Measurements from ENCODE around the gene DYRK1A.
A peak's percentile ranks its signal among the peaks of the same experiment; 100 is the strongest.

The DYRK1A gene

GRCh38 chr21:37419228-37419906 lies 52.8 kb downstream of the DYRK1A start:
- no peak for DNase-seq (ENCODE audit: low spot score)

GRCh38 chr21:37421306-37421705 lies 54.7 kb downstream of the DYRK1A start:
- DNase-seq (ENCODE audit: low spot score) = no peak

GRCh38 chr21:37422382-37422781 lies 55.8 kb downstream of the DYRK1A start:
- DNase-seq (ENCODE audit: low spot score) = no peak

- no peak for DNase-seq (ENCODE audit: low spot score)
Measured at GRCh38 chr21:37423103-37423502, 56.5 kb downstream of the DYRK1A start.

GRCh38 chr21:37424396-37424795 lies 57.8 kb downstream of the DYRK1A start:
- DNase-seq (ENCODE audit: low spot score) = no peak

- DNase-seq (ENCODE audit: low spot score) = no peak
Measured at GRCh38 chr21:37425001-37425400, 58.4 kb downstream of the DYRK1A start.

GRCh38 chr21:37425684-37426083 lies 59.1 kb downstream of the DYRK1A start:
- no peak for DNase-seq (ENCODE audit: low spot score)

GRCh38 chr21:37427221-37427620 lies 60.6 kb downstream of the DYRK1A start:
- DNase-seq (ENCODE audit: low spot score) = no peak

GRCh38 chr21:37429356-37429755 lies 62.8 kb downstream of the DYRK1A start:
- DNase-seq (ENCODE audit: low spot score) = no peak

GRCh38 chr21:37430184-37430821 lies 63.7 kb downstream of the DYRK1A start:
- no peak for DNase-seq (ENCODE audit: low spot score)

GRCh38 chr21:37431243-37431642 lies 64.7 kb downstream of the DYRK1A start:
- no peak for DNase-seq (ENCODE audit: low spot score)

GRCh38 chr21:37432710-37433455 lies 66.3 kb downstream of the DYRK1A start:
- no peak for DNase-seq (ENCODE audit: low spot score)

GRCh38 chr21:37433456-37433840 lies 66.9 kb downstream of the DYRK1A start:
- no peak for DNase-seq (ENCODE audit: low spot score)

GRCh38 chr21:37435120-37435519 lies 68.5 kb downstream of the DYRK1A start:
- DNase-seq (ENCODE audit: low spot score) = peak; percentile 68

GRCh38 chr21:37435711-37436110 lies 69.1 kb downstream of the DYRK1A start:
- DNase-seq (ENCODE audit: low spot score) = no peak

GRCh38 chr21:37436174-37436573 lies 69.6 kb downstream of the DYRK1A start:
- no peak for DNase-seq (ENCODE audit: low spot score)

- no peak for DNase-seq (ENCODE audit: low spot score)
Measured at GRCh38 chr21:37437376-37438080, 71.0 kb downstream of the DYRK1A start.

GRCh38 chr21:37443683-37444082 lies 77.1 kb downstream of the DYRK1A start:
- DNase-seq (ENCODE audit: low spot score) = no peak

- DNase-seq (ENCODE audit: low spot score) = no peak
Measured at GRCh38 chr21:37445228-37445627, 78.7 kb downstream of the DYRK1A start.

GRCh38 chr21:37446552-37446951 lies 80.0 kb downstream of the DYRK1A start:
- no peak for DNase-seq (ENCODE audit: low spot score)

- no peak for DNase-seq (ENCODE audit: low spot score)
Measured at GRCh38 chr21:37447288-37447936, 80.8 kb downstream of the DYRK1A start.

- no peak for DNase-seq (ENCODE audit: low spot score)
Measured at GRCh38 chr21:37449302-37449937, 82.8 kb downstream of the DYRK1A start.

Data from CD4-positive, alpha-beta T cell treated with Interleukin-6 at 100 ng/mL for 8 hours (primary cell).